NCI-H345 treated with DMSO at 0.1 percent for 48 hours (cell line): ENCODE measurements around the gene TMEM187.

ENCODE experiments used
- DNase-seq: peaks from one replicate; lab custom pipeline; 2025; ENCODE audit not compliant: unreplicated experiment; lab: John Stamatoyannopoulos, UW

Gene TMEM187

DNA sequence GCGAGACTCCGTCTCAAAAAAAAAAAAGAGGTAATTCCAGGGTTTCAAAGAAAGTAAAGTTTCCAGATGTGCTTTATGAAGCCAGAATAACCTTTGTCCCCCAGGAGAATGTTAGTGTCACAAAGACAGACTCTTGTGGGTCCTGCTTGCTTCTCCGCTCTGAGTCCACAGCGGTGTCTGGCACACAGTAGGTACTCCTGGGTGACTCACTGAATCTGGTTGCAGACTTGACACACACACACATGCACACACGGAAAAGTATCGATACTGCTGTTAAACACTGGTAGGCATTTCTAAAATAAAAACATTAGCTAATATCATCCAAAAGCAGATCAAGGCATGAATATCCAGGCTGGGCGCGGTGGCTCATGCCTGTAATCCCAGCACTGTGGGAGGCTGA, 22.9 kb downstream of the TMEM187 start:
- no peak for DNase-seq

DNA sequence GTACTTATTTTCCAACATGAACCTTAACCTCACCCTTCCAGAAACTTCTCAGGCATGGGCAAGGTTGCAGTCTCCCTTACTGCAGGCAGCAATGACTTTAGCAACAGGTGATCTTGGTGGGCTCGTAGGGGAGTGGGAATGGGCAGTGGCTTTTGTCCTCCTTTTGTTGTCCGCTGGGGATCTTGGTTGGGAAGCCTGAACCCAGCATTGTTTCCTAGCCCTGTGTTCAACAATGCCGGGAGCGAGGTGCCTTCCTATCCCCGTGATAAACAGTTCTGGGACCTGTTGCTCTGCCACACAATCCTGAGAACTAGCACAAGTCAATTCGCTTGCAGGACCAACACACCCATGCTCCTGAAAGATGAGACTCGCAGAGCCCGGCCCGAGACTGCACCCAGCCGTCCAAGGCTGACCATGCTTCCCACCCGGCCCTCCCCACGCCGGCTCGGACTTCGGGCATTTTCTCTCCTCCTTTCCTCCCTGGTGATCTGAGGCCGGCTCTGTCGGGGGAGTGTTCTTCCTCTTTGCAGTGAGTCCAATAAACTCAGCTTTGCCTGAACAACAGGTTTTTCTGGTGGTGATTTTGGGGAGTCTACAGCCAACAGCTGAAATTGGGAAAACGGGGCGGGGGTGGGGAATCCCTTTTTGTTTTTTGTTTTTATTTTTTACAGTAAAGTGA, 26.9 kb downstream of the TMEM187 start:
- DNase-seq: no peak

DNA sequence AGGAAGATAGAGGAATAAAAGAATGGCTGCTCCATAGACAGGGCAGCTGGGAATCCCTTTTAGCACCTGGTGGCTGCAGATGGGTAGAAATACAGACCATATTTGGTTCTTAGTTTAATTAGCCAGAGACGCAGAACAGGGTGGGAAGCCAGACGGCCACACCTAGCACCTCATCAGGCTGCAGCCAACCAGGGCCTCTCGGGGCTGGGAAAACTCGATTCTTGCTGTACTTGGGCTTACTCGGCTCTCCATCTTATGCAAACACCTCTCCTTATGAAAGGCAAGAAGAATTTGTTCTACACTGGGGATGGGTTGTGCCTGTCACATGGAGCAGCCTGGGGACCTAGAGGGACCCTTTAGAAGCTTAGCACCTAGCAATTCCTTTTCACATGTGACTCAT, 27.5 kb downstream of the TMEM187 start:
- no peak for DNase-seq

DNA sequence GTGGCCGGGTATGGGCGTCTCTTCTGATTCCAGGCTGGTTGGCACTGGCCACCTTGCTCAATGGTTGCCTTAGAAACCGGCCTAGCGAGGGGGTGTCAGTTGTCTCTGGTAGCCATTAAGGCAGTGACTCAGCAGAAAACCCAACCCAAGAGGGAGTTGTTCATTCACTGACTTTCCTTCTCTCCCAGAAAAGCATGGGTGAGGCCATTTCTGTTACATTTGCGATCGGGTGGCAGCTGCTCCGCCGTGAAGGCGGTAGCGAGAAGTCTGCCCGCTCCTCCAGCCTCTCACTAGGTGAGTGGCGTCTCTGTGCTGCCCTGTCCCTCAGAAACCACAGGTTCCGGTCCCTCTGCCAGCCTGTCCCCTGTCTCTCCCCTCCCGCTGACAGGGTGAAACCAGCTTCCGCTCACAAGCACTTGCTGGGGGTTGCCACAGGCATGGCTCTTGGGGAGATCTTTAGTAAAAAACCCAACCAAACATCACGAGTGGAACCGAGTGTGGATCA, 29.7 kb downstream of the TMEM187 start:
- no peak for DNase-seq

DNA sequence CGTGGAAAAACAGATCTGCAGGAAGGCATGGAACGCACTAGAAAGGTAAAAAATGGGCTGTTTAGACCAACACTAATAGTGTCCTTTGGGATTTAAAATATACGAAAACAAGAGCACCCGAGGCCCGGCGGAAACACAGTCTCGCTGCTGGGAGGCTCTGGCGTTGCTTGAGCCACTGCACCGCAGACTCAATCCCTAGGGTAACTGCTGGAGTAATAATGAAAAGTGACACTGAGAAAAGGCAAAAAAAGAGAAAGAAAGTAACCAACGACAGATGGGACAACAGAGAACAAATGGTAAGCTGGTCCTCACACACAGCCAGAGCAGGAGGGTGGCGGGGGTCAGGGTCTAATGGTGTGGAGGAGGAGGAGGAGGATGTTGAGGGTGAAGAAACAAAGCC, 31.8 kb downstream of the TMEM187 start:
- DNase-seq: no peak

DNA sequence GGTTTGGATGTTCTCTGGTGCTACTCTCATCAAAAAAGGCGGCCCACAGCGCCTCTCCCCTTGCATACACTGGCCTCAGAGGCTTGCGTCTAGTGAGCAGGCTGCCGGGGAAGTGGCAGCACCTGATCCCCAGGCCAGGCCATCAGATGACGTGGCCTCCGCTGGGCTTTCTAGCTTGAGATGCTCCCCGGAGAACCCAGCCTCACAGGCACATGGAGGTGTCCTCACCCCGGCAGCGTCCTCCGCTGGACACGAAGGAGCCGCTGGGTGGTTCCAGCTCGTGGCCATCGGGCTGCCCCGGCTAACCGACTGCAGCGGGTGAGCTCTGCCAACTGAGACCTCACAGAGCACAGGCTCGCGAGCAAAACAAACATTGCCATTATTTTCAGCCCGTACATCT, 34.4 kb downstream of the TMEM187 start:
- no peak for DNase-seq

DNA sequence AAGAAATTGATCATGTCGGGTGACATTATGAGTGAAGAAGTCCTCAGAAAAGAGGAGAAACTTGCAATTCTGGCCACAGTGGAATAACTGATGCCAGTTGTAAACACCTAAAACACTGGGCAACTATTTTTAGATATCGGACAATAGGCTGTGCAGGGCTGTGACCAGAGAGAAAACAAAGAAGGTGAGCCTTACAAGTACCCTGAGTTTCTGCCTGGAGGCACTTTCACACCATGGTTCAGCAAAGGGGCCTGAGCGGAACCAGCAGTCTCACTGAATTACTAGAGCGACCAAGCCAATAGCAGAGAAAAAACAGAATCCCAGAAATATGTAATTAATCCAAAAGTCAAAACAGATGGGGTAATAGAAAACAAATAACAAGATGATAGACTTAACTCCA, 36.0 kb downstream of the TMEM187 start:
- DNase-seq: no peak

DNA sequence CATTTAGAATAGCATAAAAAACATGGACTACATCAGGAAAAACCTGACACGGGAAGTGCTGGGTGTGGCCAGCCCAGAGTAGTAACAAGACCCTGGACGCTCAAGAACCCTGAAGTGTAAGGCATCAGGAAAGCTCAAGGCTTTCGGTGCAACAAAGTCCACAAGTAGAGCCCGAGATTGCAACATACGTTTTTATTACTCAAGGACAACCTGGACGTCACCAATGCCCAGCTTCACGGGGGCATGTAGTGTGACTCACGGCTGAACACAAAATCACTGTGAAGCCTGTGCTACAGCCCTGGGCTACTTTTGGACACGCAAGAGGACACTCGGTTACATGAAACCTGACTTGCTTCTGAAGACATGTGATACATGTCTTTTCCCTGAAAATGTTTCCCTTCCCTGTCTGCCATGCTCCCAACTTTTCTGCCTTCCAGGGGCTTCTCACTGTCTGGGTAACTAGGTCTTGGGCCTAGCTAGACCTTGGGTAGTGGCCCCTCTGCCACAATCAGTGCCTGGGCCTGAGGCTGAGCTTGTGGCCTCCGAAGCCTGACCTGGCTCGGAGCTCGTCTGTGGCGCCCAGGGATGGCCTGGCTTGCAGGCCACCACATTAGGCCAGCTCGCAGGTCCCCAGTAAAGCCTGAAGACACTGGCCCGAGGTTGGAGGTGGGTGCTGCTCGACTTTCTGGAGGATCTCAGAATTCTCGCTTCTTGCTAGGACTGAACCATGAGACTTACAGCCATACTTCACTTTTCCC, 38.0 kb downstream of the TMEM187 start:
- DNase-seq: no peak

DNA sequence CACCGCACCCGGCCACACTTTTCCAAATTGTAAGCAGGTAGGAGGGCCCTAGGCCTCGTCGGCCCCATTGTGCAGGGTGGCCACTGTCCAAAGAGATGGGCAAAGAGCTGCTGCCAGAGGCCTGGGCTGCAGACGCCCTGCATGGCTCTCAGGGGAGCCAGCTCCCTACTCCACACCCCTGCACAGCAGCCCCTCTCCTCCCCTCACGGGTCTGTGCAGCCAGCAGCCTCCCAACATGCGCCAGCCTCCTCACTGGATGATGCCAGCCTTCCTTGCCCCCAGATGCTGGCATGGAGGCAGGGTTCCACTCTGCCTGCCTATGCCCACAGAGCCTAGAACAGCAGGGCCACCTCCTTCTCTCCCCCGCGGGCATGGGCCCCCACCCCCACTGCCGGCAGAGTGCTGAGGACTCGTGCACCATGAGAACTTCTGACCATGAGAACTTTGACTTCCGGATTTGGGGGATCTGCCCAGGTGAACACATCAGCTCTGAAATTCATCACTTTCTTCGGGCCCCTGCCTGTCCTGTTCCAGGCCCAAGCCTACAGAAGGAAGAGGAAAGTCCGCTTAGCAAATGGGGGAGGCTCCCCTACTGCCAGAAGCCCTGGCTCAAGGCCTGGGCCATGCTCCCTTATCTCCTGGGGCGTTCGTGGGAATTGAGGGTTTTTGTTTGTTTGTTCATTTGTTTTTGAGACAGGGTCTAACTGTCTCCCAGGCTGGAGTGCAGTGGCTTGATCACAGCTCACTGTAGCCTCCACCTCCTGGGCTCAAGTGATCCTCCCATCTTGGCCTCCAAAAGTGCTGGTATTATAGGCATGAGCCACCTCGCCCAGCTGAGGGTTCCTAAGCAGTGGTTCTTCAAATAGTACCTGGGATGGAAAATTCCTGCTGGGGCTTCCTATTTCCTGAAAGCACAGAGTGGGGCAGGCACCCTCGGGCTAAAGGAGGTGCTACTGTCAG, 39.1 kb downstream of the TMEM187 start:
- no peak for DNase-seq

DNA sequence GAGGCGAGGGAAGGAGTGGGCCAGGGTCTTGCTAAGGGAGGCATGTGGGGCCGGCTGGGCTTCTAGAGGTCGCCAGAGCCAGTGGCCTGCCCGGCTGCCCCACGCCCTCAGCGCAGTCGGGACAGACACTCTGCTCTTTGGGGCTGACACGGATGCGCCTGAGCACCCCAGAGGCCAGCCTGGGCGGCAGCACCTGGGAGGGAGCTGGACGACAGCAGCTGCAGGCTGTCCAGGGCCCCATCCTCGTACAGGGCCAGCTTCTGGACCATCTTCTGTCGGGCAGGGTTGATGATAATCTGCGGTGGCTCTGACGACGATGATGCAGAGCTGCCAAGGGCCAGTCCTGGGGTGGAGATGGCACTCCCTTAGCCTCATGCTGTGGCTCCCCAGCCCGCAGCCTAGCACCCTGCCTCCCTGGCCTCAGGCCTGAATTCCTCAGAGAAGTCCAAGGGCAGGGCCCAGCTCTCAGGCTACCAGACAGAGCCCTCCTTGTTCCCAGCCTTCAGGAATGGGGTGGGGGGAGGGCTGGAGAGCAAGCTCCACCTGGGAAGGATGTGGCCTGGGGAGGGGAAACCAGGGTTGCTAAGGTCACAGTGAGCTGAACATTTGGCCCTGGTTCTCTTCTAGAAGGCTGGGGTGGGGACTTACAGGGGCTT, 39.9 kb downstream of the TMEM187 start:
- no peak for DNase-seq

DNA sequence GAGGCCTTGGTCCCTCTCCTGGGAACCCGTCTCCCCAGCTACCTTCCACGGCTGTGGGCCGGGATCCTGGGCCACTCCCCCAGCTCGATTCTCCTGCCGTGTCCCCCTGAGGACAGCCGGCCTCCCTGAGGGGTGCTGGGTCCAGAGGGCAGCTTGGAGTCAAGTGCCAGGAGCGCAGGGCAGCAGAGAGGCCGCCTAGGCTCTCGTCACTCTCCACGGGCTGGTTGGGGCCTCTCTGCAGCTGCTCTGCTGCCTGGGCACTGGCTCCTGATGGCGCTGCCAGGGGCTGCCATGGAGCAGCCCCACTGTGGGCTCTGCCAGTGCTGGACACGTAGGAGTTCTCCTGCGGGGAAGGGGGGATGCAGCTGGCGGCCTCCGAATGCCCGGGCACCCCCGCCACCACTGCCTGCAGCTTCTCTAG, 40.5 kb downstream of the TMEM187 start:
- no peak for DNase-seq

DNA sequence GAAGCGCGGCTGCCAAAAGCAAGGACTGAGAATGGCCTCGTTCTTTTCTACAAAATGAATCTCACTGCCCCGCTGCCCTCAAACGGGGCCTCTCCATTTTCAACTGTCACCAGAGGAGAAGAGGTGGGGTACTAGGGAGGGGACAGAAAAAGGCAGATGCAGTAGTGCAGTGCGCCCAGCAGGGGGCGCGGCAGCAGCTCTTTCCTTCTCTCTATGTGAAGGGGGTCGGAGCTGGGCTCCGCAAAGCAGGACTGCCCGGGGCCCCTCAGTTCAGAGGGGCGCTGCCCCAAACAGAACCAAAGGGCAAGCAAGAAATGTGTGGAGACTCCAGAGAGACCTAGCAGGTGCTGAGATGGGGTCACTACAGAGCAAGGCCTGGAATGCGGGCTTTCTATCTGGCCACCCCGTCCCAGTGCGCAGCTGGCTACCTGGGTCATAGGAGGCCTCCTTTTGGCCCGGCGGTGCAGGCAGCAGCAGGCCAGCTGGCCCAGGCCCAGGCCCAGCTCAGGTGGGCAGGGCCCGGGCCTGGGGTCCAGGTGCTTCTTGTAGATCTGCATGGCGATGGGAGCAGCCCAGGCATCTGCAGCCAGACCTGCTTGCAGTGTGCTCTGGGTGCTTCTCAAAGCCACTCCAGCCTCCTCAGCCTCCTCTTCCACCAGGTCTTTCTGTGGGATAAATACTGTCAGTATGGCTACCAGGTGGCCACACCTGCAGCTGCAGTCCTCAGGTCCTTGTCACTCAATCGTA, 41.2 kb downstream of the TMEM187 start:
- no peak for DNase-seq

DNA sequence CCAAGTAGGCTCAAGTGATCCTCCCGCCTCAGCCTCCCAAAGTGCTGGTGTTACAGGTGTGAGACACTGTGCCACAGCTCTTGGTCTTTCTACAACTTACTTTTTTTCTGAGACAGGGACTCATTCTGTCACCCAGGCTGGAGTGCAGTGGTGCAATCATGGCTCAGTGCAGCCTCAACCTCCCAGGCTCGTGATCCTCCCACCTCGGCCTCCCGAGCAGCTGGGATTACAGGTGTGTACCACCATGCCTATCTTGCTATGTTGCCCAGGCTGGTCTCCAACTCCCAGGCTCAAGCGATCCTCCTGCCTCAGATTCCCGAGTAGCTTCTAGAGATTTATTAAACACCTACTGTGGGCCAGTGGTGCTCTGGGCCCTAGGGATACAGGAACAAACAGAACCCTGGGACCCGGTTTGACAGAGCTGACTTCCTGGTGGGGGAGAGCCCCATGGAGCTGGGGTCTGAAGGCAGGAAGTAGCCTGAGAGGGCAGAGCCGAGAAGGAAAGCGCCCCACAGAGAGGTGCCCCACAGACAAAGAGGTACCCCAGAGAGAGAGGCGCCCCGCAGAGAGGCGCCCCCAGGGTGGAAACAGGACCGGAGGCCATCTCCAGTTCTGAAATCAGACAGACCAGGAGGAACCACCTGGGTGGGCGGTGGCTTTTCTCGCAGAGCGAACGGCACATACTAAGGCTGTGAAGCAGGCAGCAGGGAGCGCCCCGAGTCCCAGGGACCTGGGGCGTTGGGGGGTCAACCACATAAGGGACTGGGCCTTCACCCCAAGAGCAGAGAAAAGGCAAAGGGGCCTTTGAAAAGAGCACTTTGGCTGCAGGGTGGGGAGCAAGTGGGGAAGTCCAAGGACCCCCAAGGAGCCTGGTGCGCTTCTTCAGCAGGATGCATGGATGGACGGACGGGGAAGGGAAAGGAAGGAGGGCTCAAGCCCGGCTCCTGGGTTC, 42.2 kb downstream of the TMEM187 start:
- DNase-seq: no peak

DNA sequence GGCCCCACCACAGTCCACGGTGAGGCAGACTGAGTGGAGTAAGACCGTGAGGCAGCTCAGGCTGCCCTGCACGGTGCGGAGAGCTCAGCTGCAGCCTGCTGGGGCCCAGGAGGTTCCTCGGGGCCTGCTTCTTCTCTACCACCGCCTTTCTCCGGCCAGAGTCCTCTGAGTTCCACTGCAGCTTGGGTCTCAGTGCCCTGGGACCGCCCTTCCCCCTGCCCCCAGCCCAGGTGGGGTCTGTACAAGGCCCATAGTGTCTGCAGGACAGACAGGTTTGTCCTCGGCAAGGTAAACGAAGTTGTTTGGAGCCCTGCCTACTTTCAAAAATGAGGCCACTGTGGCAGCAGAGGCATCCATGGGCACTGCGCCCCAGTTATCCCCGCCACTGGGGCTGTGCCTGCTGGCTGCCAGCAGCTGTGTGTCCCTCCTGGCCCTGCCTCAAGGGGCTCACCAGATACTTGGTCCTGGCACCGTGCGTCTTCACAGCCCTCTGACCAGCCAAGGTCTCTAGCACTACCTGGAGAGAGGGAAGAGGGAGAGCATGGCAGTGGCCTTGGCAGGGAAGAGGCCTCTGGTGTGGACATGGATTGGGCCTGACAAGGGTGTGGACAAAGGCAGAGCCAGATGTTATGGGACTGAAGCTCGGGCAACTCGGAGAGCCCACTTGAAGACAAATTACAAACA, 43.2 kb downstream of the TMEM187 start:
- no peak for DNase-seq

DNA sequence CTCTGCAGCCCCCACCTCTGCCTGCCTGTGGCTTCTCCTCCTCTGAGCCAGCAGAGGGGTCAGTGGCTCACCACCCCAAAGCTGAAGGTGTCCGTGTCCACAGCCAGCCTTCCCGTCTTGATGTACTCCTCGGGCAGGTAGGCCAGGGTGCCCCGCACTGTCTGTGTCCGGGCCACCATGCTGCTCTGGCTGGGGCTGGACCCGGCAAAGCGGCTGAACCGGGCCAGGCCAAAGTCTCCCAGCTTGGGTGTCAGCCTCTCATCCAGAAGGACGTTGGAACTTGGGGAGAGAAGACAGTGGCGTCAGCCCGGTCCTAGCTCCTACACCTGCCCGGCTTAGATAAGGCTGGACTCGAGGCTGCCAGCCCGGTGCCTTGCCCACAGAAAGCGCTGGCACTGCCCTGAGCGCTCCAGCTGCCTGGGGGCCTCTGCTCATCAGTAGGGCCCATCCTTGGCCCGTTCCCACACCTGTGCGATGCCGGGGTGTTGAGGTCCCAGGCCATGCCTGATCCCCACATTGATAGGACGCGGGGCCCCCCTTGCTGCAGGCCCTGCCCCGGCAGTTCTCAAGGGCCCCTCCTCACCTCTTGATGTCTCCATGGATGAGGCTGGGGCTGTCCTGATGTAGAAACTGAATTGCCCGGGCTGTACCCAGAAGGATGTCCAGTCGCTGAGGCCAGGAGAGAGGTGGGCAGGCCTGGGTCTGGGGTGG, 44.0 kb downstream of the TMEM187 start:
- DNase-seq: no peak

DNA sequence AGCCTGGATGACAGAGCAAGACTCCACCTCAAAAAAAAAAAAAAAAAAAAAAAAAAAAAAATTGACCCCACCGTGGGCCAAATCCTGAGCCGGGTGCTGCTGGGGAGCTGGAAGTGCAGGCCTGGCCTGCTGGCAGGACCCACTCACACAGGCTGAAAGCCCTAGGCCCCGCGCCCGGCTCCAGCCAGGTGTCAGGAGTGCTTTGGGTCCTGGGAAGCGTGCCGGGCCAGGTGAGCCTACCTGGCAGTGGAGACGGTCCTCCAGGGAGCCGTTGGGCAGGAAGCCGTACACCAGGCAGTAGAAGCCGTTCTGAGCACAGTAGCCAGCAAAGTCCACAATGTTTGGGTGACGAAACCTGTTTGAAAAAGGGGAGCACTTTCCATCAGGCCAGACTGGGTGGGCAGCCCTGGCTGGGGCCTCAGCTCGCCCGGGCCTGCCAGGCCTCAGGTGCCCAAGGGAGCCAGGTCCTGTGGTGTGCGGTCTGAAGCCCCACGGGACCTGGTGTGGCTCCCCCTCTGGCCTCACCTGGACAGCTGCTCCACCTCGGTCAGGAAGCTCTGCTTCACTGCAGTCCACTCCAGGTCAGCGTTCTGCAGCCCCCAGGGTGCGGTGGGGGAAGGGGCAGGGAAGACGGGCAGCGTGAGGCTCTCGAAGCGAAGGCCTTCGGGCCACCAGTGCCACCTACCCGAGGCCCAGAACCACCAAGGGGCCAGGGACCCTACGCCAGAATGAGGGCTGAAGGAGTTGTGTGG, 45.4 kb downstream of the TMEM187 start:
- no peak for DNase-seq

DNA sequence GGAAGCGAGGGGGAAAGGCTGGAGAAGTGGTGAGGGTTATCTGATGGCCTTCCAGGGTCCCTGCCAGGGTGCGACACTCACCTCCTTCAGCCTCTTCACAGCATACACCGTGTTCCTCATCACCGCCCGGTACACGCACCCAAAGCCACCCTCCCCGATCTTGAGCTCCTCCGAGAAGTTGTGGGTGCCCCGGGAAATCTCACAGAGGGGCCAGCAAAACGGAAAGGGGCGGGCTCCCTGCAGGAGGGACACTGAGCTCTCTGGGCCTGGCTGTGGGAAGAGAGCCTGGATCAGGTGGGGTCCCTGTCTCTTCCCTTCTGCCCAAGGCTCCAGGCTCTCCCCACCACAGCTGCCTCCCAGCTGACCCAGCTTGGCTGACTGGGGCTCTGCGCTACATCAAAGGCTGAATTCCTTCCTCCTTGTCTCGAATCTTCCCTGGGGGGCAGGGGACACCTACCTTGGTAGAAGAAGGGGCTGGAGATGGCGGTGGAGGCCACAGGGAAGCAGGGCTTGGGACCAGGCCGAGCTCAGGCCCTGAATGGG, 46.0 kb downstream of the TMEM187 start:
- DNase-seq: no peak
